Stimulated activated effector memory CD8-positive, alpha-beta T cell treated with anti-CD3 and anti-CD28 coated beads, Interleukin-12 subunit alpha, Interleukin-12 subunit beta, amount 100 ng/mL, for 72 hours (primary cell): ENCODE results near the gene AMFR.
A peak's percentile ranks its signal among the peaks of the same experiment; 100 is the strongest.

Experiments used
- ATAC-seq: fragments of 150-1000 bp; cut with Tn5 transposase; 2 replicates; pipeline ENCODE4 v1.10.0; 2021
- DNase-seq, 2 donors: peaks; one replicate each; pipeline ENCODE4 v3.0.0; 2021 to 2022; ENCODE audit warnings: low spot score in 2 of 2
- H3K27ac Mint-ChIP-seq: one replicate; pipeline ENCODE4 v1.8.0; 2022; ENCODE audit warnings: mild to moderate bottlenecking, mixed read lengths
- H3K36me3 Mint-ChIP-seq: one replicate; pipeline ENCODE4 v1.8.0; 2022; ENCODE audit warnings: mild to moderate bottlenecking, mixed read lengths
- H3K4me1 Mint-ChIP-seq: one replicate; pipeline ENCODE4 v1.8.0; 2022; ENCODE audit warnings: mixed read lengths
- H3K4me3 Mint-ChIP-seq: one replicate; pipeline ENCODE4 v1.8.0; 2022; ENCODE audit warnings: mild to moderate bottlenecking, mixed read lengths
- H3K9me3 Mint-ChIP-seq: one replicate; pipeline ENCODE4 v1.8.0; 2022; ENCODE audit warnings: mixed read lengths

Gene AMFR

DNA sequence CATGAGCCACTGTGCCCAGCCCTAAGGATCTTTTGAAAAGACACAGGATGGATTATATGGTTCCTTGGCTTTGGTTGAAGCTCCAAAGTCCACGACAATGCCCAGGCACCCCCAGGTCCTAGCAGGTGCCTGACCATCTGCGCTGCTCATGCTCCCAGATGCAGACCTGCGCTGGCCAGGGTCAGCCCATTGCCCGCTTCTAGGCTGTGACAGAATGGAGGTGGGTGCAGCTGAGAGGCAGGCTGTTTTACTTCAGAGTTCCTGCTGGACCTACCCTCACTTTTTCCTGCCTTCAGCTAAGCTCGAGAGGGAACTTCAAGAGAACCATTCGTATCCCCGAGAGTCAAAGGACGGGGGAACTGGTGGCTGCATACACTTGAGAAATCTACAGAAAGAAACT lies 60.5 kb downstream of the AMFR start:
- H3K27ac Mint-ChIP-seq: peak overlapping the region; percentile 68
- H3K9me3 Mint-ChIP-seq: no peaks in the 10 kb centered on the region
- no peak overlapping the region for H3K4me3 Mint-ChIP-seq
- ATAC-seq (no peak), DNase-seq (peak in 1 of 2 donors; percentile 32)
- peaks cover 68% of the 10 kb centered on the region for H3K36me3 Mint-ChIP-seq
- H3K4me1 Mint-ChIP-seq: peaks cover 6% of the 10 kb centered on the region

DNA sequence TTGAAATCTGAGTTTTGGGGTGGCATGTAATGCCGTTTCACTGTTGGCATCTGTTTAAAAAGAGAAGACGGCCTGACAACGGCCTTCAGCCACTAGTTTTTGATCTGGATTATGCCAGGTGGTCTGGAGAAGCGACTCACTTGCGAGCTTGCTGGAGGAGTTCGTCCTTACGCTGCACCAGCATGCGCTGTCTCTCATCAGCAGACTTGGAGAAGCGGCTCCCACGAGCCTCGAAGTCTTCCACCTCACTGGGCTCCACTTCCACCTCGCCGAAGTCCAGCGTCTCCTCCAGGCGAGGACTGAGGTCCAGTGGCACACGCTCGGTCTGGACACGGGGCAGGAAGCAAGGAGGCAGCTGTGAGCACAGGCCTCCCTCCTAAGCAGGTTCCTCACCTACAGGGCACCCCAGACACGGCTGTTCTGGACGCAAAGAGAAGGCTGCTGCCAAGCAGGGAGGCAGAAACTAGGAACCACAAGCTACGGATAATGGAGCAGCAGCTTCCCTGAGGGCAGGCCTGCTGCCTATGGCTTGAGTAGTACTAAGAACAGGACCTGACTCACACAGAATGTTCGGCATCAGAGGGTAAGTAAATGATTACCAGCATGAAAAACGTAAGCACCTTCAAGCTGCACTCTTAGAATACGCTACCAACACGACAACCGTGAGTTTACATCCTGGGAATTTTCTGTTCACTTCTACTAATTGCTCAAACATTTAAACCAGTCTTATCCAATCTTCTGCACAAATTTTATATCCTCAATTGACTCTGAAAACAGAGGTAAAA lies 61.4 kb downstream of the AMFR start:
- DNase-seq (peak in 1 of 2 donors; percentile 44), ATAC-seq (no peak)
- no peak overlapping the region for H3K4me3 Mint-ChIP-seq
- peaks cover 7% of the 10 kb centered on the region for H3K4me1 Mint-ChIP-seq
- no peaks in the 10 kb centered on the region for H3K9me3 Mint-ChIP-seq
- peak overlapping the region; percentile 68 for H3K27ac Mint-ChIP-seq
- H3K36me3 Mint-ChIP-seq: peaks cover 63% of the 10 kb centered on the region

DNA sequence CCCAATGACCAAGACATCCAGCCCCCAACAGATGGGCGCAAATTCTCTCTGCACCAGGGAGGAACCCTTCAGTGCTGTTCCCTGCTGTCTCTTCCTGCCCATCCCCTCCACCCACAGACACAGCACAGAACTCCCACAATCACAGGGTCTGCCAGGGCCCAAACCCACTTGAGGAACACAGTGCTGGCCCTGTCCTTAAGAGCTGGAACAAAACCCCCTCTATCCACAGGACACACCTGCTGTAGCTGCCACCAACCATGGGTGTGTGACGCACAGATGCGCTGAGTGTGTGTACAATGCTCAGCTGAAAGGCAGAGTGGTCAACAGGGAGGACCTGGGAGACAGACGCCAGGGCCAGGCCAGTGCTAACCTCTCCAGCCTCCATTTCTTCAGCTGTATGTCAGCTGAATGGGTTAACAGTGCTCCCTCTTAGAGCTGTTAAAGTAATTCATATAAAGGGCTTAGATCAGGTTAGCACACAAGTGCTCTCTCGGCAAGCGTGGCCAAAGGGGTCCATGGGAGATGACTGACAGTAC lies 62.1 kb downstream of the AMFR start:
- no peak overlapping the region for H3K4me3 Mint-ChIP-seq
- H3K9me3 Mint-ChIP-seq: no peaks in the 10 kb centered on the region
- peak overlapping the region; percentile 24 for H3K27ac Mint-ChIP-seq
- no peak for ATAC-seq
- peak in 1 of 2 donors; percentile 32 for DNase-seq
- H3K36me3 Mint-ChIP-seq: peaks cover 56% of the 10 kb centered on the region
- H3K4me1 Mint-ChIP-seq: peaks cover 9% of the 10 kb centered on the region

DNA sequence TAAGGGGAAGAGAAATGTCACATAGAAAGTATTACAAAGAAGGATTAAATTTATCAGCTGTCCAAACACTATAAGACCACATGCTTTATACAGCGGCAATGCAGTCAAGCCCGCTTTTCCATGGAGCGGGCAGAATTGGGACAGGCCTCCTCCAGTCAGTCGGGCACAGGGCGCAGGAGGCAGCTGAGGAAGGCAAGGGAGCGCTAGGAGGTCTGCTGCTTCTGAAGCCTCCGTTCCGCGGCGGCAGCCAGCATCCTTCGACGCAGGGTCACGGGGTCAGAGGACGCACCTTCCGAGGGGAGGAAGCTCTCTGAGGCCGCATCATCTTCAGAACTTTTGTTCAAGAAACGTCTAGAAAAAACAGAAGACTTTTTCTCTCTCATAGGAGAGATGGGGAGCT lies 62.6 kb downstream of the AMFR start:
- no peaks in the 10 kb centered on the region for H3K9me3 Mint-ChIP-seq
- peaks cover 15% of the 10 kb centered on the region for H3K4me1 Mint-ChIP-seq
- peaks cover 51% of the 10 kb centered on the region for H3K36me3 Mint-ChIP-seq
- ATAC-seq: no peak
- DNase-seq: no peak
- peak overlapping the region; percentile 24 for H3K27ac Mint-ChIP-seq
- H3K4me3 Mint-ChIP-seq: no peak overlapping the region

DNA sequence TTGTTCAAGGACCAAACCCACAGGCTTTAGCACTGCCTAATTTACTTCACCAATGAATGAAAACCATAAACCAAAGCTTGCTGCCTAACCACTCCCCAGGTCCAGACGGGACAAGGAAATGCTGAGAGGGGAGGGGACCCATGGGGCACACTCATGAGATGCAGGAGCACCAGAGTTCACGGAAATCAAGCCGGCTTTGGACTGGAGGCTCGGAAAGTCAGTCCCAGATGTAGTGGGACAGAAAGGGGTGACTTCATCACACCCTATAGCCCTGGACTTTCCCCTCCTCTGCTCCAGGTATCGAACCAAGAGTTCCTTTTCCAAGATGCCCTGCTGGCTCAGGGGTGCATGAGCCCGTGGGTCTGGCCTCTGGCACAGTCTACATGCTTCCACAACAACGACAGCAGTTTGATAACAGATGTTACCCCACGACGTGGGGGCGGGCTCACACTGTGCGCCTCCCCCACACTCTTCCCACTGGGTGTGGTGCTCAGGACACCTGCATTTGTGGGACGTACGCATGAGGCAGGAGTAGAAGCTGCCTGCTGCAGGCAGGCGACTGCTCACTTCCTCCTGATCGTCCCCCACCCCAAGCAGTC lies 63.2 kb downstream of the AMFR start:
- ATAC-seq: no peak
- H3K27ac Mint-ChIP-seq: peak overlapping the region; percentile 24

DNA sequence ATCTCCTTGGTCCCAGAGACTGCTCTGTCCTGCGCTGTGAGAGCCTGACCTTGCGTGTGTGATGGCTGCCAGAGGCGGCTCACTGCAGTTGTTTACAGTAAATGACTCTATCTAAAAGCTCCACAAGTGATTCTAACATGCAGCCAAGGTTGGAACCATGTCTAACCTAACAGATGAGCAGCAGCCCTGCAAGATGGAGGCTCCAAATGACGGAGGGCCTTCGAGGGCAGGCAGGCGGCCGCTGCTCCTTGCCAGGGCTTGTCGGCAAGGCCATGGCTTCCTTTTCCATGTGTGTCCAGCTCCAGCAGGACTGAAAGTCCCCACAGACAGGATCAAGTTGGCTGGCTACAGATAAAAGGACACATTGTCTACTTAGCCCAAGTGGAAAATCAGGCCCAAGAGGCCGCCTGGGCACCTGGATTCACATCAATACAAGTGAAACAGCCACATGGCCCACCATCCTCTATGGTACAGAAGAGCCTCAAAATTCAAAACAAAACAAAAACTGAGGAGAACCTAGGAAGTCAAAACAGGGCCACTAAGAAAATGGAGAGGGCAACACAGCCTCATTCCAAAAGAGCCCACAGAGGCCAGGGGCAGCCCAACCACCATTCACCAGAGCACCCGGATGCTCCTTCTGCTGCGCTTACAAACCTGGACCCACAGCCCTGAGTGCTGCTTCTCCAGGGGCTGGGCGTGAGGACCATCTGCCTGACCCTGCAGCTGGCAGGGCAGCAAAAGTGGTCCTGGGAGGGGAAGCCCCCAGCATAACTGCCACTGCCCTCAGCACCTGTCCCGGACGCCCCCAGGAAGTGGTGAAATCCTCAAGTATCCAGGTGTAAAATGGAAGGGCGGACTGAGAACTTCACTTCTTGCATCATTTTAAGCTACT lies 65.0 kb downstream of the AMFR start:
- Mint-ChIP-seq H3K4me1 (peaks cover 34% of the 10 kb centered on the region), H3K27ac (no peak overlapping the region), H3K36me3 (peaks cover 47% of the 10 kb centered on the region)

More for the DNA sequence above, 63.2 kb downstream of the AMFR start:
- Mint-ChIP-seq H3K4me3 (no peak overlapping the region), H3K9me3 (no peaks in the 10 kb centered on the region), H3K4me1 (peaks cover 20% of the 10 kb centered on the region), H3K36me3 (peaks cover 46% of the 10 kb centered on the region)
- DNase-seq: no peak

DNA sequence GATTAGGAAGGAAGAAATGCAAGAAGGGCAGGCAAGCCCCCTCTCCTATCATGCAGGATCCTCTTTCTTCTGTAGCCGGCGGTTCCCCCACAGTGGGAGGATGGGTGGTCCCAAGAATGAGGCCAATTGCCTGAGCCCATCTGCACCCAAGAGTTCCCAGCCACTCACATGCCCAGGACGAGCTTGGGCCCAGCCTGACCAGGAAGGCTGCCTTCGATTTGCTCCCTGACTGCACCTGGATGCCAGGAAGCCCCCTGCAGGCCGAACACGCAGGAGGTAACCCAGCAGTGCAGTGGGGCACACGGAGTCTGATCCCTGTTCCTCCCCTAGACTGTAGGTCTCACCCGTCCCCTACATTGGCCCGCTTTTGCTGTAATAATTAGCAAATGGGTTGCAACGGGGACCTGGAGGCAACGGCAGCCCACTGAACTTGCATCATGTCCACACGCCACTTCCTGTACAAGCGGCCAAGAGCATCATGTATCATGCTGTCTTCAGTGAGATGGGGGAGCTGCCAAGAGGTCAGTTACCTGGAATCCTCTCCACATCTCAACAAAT lies 67.5 kb downstream of the AMFR start:
- Mint-ChIP-seq H3K27ac (peak overlapping the region; percentile 97), H3K36me3 (peaks cover 37% of the 10 kb centered on the region)

More for the DNA sequence above, 65.0 kb downstream of the AMFR start:
- H3K4me3 Mint-ChIP-seq: no peak overlapping the region
- no peak for DNase-seq
- no peaks in the 10 kb centered on the region for H3K9me3 Mint-ChIP-seq
- no peak for ATAC-seq

DNA sequence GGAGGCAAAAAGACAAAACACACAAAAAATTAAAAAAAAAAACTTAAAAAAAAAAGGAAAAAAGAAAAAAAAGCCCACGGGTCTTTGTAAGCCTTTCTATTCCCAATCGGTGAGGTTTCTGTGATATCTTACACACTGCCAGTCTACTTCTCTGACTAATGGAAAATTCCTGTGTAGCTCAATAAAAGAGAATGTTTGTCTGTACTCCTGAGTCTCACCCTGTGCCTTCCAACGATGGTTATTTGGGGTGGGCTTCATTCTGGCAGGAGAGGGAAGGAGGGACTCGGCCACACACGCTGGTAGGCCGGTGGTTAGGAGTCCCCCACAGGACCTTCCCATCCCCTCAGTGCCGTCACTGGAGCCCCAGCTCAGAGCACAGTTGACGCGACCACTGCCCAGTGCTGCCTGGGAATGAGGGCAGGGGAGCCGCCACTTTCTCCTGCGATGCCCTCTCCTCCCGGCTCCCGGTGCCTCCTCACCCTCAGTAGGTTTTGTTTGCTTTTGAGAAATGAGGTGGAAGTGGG lies 68.0 kb downstream of the AMFR start:
- no peaks in the 10 kb centered on the region for H3K9me3 Mint-ChIP-seq
- peak overlapping the region; percentile 97 for H3K27ac Mint-ChIP-seq
- H3K36me3 Mint-ChIP-seq: peaks cover 32% of the 10 kb centered on the region
- peak; percentile 23 for ATAC-seq
- peak overlapping the region; percentile 78 for H3K4me3 Mint-ChIP-seq
- peaks cover 34% of the 10 kb centered on the region for H3K4me1 Mint-ChIP-seq
- DNase-seq: no peak

More for the DNA sequence above, 67.5 kb downstream of the AMFR start:
- DNase-seq (no peak), ATAC-seq (no peak)
- Mint-ChIP-seq H3K4me1 (peaks cover 34% of the 10 kb centered on the region), H3K9me3 (no peaks in the 10 kb centered on the region), H3K4me3 (peak overlapping the region; percentile 78)

DNA sequence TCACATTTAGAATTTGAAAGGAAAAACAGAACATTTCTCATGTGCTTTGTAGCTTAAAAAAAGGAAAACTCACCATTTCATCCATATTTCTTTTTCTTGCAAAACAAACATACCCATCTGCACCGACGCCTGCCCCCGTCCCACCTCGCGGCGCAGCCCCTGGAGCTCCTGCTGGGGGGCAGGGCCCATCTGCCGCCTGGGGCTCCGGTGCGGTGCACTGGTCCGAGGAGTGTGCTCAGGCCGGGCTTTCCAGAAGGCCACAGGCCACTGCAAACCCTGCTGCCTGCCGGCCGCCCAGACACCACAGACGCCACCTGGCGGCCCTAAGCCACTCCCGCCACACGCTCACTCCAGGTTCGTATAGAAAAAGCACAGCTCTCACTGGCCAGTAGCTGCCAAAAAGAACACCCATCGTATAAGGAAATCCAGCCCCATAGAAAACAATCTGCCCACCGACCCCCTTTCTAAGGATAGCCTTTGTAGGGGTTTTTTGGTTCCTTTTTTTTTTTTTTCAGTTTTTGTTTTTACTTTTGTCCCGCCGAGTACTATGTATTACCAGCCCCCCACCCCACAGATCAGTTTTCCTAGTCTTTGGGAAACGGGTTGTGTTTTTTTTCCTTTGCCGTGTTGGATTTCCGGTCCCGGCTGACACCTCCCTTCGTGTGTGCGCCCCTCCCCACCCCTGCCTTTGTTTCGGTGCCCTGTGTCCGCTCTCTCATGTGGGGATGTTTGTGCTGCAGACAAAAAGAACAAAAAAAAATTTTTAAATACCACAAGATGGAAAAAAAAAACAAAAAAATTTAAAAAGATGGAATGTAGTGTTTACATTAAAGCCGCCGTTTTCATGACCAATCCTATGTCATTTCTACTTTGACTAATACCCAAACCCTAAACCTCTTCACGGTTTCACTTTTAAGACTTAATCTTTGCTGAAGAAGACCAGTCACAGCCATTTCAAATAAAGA lies 68.8 kb downstream of the AMFR start:
- Mint-ChIP-seq H3K4me1 (peaks cover 34% of the 10 kb centered on the region), H3K4me3 (peak overlapping the region; percentile 78), H3K9me3 (no peaks in the 10 kb centered on the region), H3K36me3 (peaks cover 25% of the 10 kb centered on the region), H3K27ac (peak overlapping the region; percentile 97)
- ATAC-seq: peak; percentile 86
- DNase-seq: peak; percentile 33 to 80

DNA sequence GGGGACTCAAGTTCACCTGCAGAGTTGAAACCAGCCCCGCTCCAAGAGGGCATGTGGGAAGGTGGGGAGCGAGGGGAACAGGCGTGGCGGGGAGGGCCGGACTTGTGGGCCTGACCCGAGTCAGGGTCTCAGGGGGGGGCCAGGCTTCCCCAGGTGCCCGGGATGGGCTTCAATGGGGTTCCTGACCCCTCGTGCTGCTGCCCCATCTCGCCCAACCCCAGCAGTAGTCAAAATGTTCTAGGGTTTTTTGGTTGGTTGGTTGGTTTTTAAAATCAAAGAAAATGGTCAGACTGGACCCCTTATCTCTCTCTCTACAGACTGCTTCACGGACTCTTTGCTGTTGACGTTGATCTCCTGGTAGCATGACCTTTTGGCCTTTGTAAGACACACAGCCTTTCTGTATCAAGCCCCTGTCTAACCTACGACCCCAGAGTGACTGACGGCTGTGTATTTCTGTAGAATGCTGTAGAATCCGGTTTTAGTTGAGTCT lies 69.5 kb downstream of the AMFR start:
- no peak for DNase-seq

DNA sequence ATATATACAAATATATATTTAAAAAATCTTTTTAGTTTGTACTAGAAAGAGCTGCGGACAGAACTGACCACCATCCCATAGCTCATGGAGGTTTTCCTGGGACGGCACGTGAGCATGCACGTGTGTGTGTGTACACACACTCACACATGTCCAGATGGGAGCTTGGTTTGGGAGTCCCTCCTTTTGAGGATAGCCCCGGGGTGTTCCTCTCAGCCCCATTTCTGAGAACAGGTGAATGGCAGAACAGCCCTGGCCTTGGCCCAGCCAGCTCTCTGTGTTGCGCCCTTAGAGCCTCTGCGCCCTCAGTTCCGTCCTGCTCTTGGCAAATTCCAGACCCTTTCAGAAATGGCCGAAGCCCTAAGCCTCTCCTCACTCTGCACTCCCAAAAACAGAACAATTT lies 70.1 kb downstream of the AMFR start:
- Mint-ChIP-seq H3K27ac (no peak overlapping the region), H3K9me3 (no peaks in the 10 kb centered on the region), H3K4me1 (peaks cover 32% of the 10 kb centered on the region), H3K4me3 (no peak overlapping the region), H3K36me3 (peaks cover 15% of the 10 kb centered on the region)
- no peak for ATAC-seq
- no peak for DNase-seq

More for the DNA sequence above, 69.5 kb downstream of the AMFR start:
- ATAC-seq: no peak
- Mint-ChIP-seq H3K4me3 (peak overlapping the region; percentile 78), H3K9me3 (no peaks in the 10 kb centered on the region), H3K27ac (peak overlapping the region; percentile 97), H3K4me1 (peaks cover 34% of the 10 kb centered on the region), H3K36me3 (peaks cover 18% of the 10 kb centered on the region)

DNA sequence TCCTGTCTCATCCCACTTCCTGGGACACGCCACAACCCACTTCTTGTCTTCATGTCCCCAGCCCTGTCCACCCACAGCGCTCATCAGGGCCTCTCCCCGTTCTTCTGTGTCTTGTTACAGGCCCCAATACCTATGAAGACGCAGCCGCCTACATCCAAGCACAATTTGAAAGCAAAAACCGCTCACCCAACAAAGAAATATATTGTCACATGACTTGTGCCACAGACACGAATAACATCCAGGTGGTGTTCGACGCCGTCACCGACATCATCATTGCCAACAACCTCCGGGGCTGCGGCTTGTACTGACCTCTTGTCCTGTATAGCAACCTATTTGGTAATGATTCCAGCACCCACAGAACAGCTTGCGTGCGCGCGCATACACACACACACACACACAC lies 70.6 kb downstream of the AMFR start:
- DNase-seq (no peak), ATAC-seq (no peak)
- Mint-ChIP-seq H3K36me3 (peaks cover 10% of the 10 kb centered on the region), H3K4me1 (peaks cover 27% of the 10 kb centered on the region), H3K9me3 (no peaks in the 10 kb centered on the region), H3K4me3 (no peak overlapping the region), H3K27ac (no peak overlapping the region)

DNA sequence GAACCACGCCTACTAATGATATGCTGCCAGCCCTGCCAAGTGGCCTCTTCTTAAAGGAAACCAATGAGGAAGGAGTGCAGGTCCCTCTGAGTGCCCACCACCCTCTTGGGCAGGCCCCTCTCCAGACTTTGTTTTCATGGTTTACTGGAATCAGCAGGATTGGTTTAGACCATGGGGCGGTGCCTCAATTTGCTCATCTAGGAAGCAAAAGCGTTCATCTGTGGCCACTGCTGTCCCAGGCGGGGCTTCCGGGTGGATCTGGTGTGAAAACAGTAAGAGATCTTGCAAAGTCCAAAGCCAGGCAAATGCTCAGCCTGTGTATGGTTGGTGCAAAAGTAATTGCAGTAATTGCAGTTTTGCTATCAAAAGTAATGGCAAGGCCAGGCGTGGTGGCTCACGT lies 71.3 kb downstream of the AMFR start:
- Mint-ChIP-seq H3K4me3 (no peak overlapping the region), H3K27ac (no peak overlapping the region), H3K36me3 (peaks cover 10% of the 10 kb centered on the region), H3K4me1 (peaks cover 27% of the 10 kb centered on the region), H3K9me3 (no peaks in the 10 kb centered on the region)
- DNase-seq: no peak
- no peak for ATAC-seq
